H1 (cell line): Measurements from ENCODE around the gene LRRC28. TPM values are rescaled to one million over a fixed set of nuclear protein-coding genes. Genes with fewer than 3 reads are reported as not detected.

Experiments used
- BACH1 ChIP-seq: IDR thresholded peaks from 2 replicates; pipeline ENCODE4 v1.6.1; 2012; ENCODE audit warnings: low read length, improper control_type of control experiment
- CHD2 ChIP-seq: IDR thresholded peaks from 2 replicates; pipeline ENCODE4 v1.6.1; 2012; ENCODE audit warnings: low read length, improper control_type of control experiment
- CHD7 ChIP-seq: fragments of 300-600 bp; sonication (generic); IDR thresholded peaks from 2 replicates; pipeline ENCODE4 v1.7.1; 2012; ENCODE audit warnings: low read length, moderate library complexity, mild to moderate bottlenecking, inconsistent platforms; ENCODE audit not compliant: insufficient replicate concordance
- CTBP2 ChIP-seq: IDR thresholded peaks from 2 replicates; pipeline ENCODE4 v1.7.0; 2011; ENCODE audit warnings: borderline replicate concordance, mild to moderate bottlenecking, moderate library complexity, mixed read lengths, low read length; ENCODE audit not compliant: insufficient read depth, insufficient read length
- FOSL1 ChIP-seq: IDR thresholded peaks from 2 replicates; pipeline ENCODE4 v1.6.1; 2011; ENCODE audit warnings: mild to moderate bottlenecking, low read depth, low read length, moderate library complexity; ENCODE audit not compliant: insufficient read depth
- SIN3A ChIP-seq, 2 experiments: IDR thresholded peaks in 1 of 2; conservative IDR thresholded peaks in 1 of 2; 2 replicates each; pipeline ENCODE4 v1.6.1; 2011 to 2012; ENCODE audit warnings: low read length in 2 of 2, improper control_type of control experiment in 1 of 2, low read depth in 1 of 2, mild to moderate bottlenecking in 1 of 2
- TAF1 ChIP-seq: IDR thresholded peaks from 2 replicates; pipeline ENCODE4 v1.6.1; 2011; ENCODE audit warnings: mild to moderate bottlenecking, low read depth, low read length
- YY1 ChIP-seq: IDR thresholded peaks from 2 replicates; pipeline ENCODE4 v1.6.1; 2011; ENCODE audit warnings: low read depth, mild to moderate bottlenecking, low read length
- polyA plus RNA-seq, 7 experiments: library from polyadenylated mRNA; depleted of rRNA in 3 of 7; stranded (reverse) in 5 of 7; unstranded in 2 of 7; fragments of >200 nt in 5 of 7; fragments of 200-250 nt in 2 of 7; gene quantifications; 1 replicate in 5 of 7; 2 replicates in 1 of 7; 4 replicates in 1 of 7; pipeline versions ENCODE4 v1.2.1 to v1.2.3, GENCODE V29; 2011 to 2013; ENCODE audit warnings: missing spikeins in 2 of 7, mixed read lengths in 2 of 7
- total RNA-seq: library from RNA; stranded (reverse); fragmentation: NEBNext Ultra II Directional; extraction: Animal tissue kit (Norgen Biotek cat#: 25700); gene quantifications from 2 replicates; pipeline ENCODE4 v1.2.1, GENCODE V29; 2021

The LRRC28 gene
- total and polyA plus RNA-seq, 2 of the 8 experiments (the other 6 are each of a cell fraction or from before 2014, with no cell fraction given): 20.2 to 23.3 TPM

GRCh38 chr15:99295840-99296239 is 44.6 kb downstream of the LRRC28 start (continued):
- TF ChIP-seq CHD7 (no peak), FOSL1 (no peak), SIN3A (conservative IDR thresholded peaks at IDR 0.05 in 1 of 2, IDR thresholded peaks at IDR 0.05 in 1 of 2; ENCODE audit: low read depth in 1 of 2, low read length in 2 of 2) (no peak), CHD2 (no peak), CTBP2 (no peak), TAF1 (no peak), YY1 (no peak), BACH1 (no peak)
- TF ChIP-seq, all 59 proteins: peak for 0
